Left cardiac atrium (tissue), 4 donors: Measurements from ENCODE around the gene GAL3ST2. TPM values are rescaled to one million over a fixed set of nuclear protein-coding genes. Genes with fewer than 3 reads are reported as not detected.
"Not testable (repeated sequence)": the region's sequence is repeated elsewhere in the genome, so short reads cannot be mapped to it uniquely, and the experiment has no call there.

Source experiments
- ATAC-seq, 2 donors: fragments of 200-7000 bp; cut with Tn5 transposase; one replicate each; pipeline ENCODE4 v1.9.1; 2020; ENCODE audit warnings: mild to moderate bottlenecking in 2 of 2, moderate library complexity in 2 of 2
- DNase-seq: peaks from one replicate; pipeline ENCODE4 v3.0.0-alpha.2; 2020
- intact Hi-C, 2 donors: fragments of 100-400 bp; cut with DNase I; formaldehyde crosslinking; loops; one replicate each; pipeline versions ENCODE4 v1.14.1 to v1.15.1; 2022 to 2023
- long read RNA-seq: library from polyadenylated mRNA; unstranded; transcript quantifications from one replicate; pipeline ENCODE4 v2.0.0, GENCODE V29; 2021
- total RNA-seq, 2 donors: library from RNA; stranded (reverse); fragmentation: NEBNext Ultra II Directional; extraction: Animal tissue kit (Norgen Biotek cat#: 25700); gene quantifications; one replicate each; pipeline ENCODE4 v1.2.1, GENCODE V29; 2021
- donor health status: DM: no; HTN: yes; CAD: no.
- donor health status: DM: no; HTN: yes; CAD: no; lungs with severe emphysema.
- donor health status: DM: yes; HTN: yes; CAD: no.
- donor health status: Dilated cardiomyopathy.

Gene GAL3ST2
- total RNA-seq = under 1 TPM in 1 of 2 donors, not detected in 1; 0.44 TPM
- long read RNA-seq = 0 reads

GRCh38 chr2:241776336-241777169, at the start of gene GAL3ST2:
Gene GAL3ST2 (plus strand): TSS chr2:241776822. CDS start chr2:241776956, 134 bp downstream.
- no peak for DNase-seq
- no peak for ATAC-seq
- intact Hi-C loops = no loop called here

- peak in 1 of 2 donors; percentile 59 for ATAC-seq
- intact Hi-C loops = loop anchor here in 1 of 2 donors (5.0 kb wide), 1 partner anchor 149 kb away; no protein-coding TSS in a partner anchor
- DNase-seq = no peak
Observed at GRCh38 chr2:241728000-241728399, 48.6 kb upstream of the GAL3ST2 start.

GRCh38 chr2:241728627-241729026, 48.0 kb upstream of the GAL3ST2 start:
- peak; percentile 86 to 89 for ATAC-seq
- intact Hi-C loops = loop anchor here in 1 of 2 donors (5.0 kb wide), 1 partner anchor 149 kb away; no protein-coding TSS in a partner anchor
- DNase-seq = peak; percentile 82

GRCh38 chr2:241729868-241730267, 46.8 kb upstream of the GAL3ST2 start:
- no peak for DNase-seq
- intact Hi-C loops = loop anchor here in 1 of 2 donors (5.0 kb wide), 1 partner anchor 147 kb away; no protein-coding TSS in a partner anchor
- no peak for ATAC-seq

GRCh38 chr2:241730671-241731293, 45.8 kb upstream of the GAL3ST2 start:
- intact Hi-C loops = no loop called here
- ATAC-seq = no peak
- DNase-seq = no peak

- peak; percentile 77 for DNase-seq
- intact Hi-C loops = not testable (repeated sequence)
Observed at GRCh38 chr2:241732513-241733186, 44.0 kb upstream of the GAL3ST2 start.

GRCh38 chr2:241733391-241734207, 43.0 kb upstream of the GAL3ST2 start:
- no peak for DNase-seq
- no peak for ATAC-seq
- intact Hi-C loops = no loop called here

More at GRCh38 chr2:241732513-241733186, 44.0 kb upstream of the GAL3ST2 start:
- ATAC-seq = not testable (repeated sequence)

GRCh38 chr2:241734208-241734466, 42.5 kb upstream of the GAL3ST2 start:
- intact Hi-C loops = no loop called here

GRCh38 chr2:241734467-241735208, 42.0 kb upstream of the GAL3ST2 start, which contains the start of gene D2HGDH:
Gene D2HGDH (plus strand): TSS chr2:241734630. CDS start chr2:241735225, 595 bp downstream.
- intact Hi-C loops = loop anchor here (5.0 kb wide), 2 partner anchors 128 to 133 kb away; partner anchors contain the start of gene RTP5 (in 1 of the 2)
- ATAC-seq = peak; percentile 95 to 97
- DNase-seq = peak; percentile 96

More at GRCh38 chr2:241734208-241734466, 42.5 kb upstream of the GAL3ST2 start:
- DNase-seq = no peak
- ATAC-seq = peak in 1 of 2 donors; percentile 2

- intact Hi-C loops = loop anchor here (5.0 kb wide), 2 partner anchors 126 to 131 kb away; partner anchors contain the start of gene RTP5 (in 1 of the 2)
- ATAC-seq (no peak), DNase-seq (no peak)
Observed at GRCh38 chr2:241736111-241736510, 40.5 kb upstream of the GAL3ST2 start.

GRCh38 chr2:241738040-241738686, 38.5 kb upstream of the GAL3ST2 start:
- intact Hi-C loops = loop anchor here (5.0 kb wide), 2 partner anchors 124 to 129 kb away; partner anchors contain the start of gene RTP5 (in 1 of the 2)
- no peak for ATAC-seq
- DNase-seq = no peak

- DNase-seq (no peak), ATAC-seq (no peak)
- intact Hi-C loops = loop anchor here (5.0 kb wide), 2 partner anchors 123 to 128 kb away; partner anchors contain the start of gene RTP5 (in 1 of the 2)
Observed at GRCh38 chr2:241739177-241739576, 37.4 kb upstream of the GAL3ST2 start.

- DNase-seq = no peak
- intact Hi-C loops = loop anchor here (5.0 kb wide), 2 partner anchors 123 to 128 kb away; partner anchors contain the start of gene RTP5 (in 1 of the 2)
- no peak for ATAC-seq
Observed at GRCh38 chr2:241739651-241740050, 37.0 kb upstream of the GAL3ST2 start.

- intact Hi-C loops = no loop called here
- ATAC-seq (no peak), DNase-seq (no peak)
Observed at GRCh38 chr2:241741016-241741415, 35.6 kb upstream of the GAL3ST2 start.

GRCh38 chr2:241742320-241742939, 34.2 kb upstream of the GAL3ST2 start:
- ATAC-seq (no peak), DNase-seq (no peak)
- intact Hi-C loops = no loop called here

- ATAC-seq, intact Hi-C loops, DNase-seq: not testable (repeated sequence)
Observed at GRCh38 chr2:241743008-241743407, 33.6 kb upstream of the GAL3ST2 start.

- intact Hi-C loops = no loop called here
- DNase-seq (no peak), ATAC-seq (no peak)
Observed at GRCh38 chr2:241743620-241744019, 33.0 kb upstream of the GAL3ST2 start.
